Heart left ventricle (tissue), 16 donors: ENCODE results near the gene ACOT13. TPM values are rescaled to one million over a fixed set of nuclear protein-coding genes. Genes with fewer than 3 reads are reported as not detected.

Experiments used
- ATAC-seq, 4 donors: fragments of 200-7000 bp; cut with Tn5 transposase; one replicate each; pipeline ENCODE4 v1.9.1; 2020 to 2022; ENCODE audit warnings: moderate library complexity in 4 of 4, mild to moderate bottlenecking in 3 of 4, moderate number of reproducible peaks in 1 of 4
- DNase-seq, 5 donors: peaks; one replicate each; pipeline ENCODE4 v3.0.0-alpha.2; 2020
- H3K27ac ChIP-seq, 12 donors: fragments of 200-600 bp; sonication (generic) in 4 of 12; one replicate each; pipeline versions ENCODE4 v1.5.0 to v1.8.0; 2016 to 2022; ENCODE audit warnings: mild to moderate bottlenecking in 2 of 12
- H3K27me3 ChIP-seq, 9 donors: fragments of 200-600 bp; sonication (generic) in 2 of 9; one replicate each; pipeline versions ENCODE4 v1.5.1 to v1.8.0; 2016 to 2022; ENCODE audit warnings: mild to moderate bottlenecking in 3 of 9
- H3K36me3 ChIP-seq, 9 donors: fragments of 200-600 bp; sonication (generic) in 2 of 9; one replicate each; pipeline versions ENCODE4 v1.5.0 to v1.8.0; 2018 to 2022; ENCODE audit warnings: mild to moderate bottlenecking in 2 of 9
- H3K4me1 ChIP-seq, 12 donors: fragments of 200-600 bp; sonication (generic) in 4 of 12; one replicate each; pipeline versions ENCODE4 v1.5.0 to v1.8.0; 2016 to 2022; ENCODE audit warnings: mild to moderate bottlenecking in 3 of 12
- H3K4me3 ChIP-seq, 12 donors: fragments of 200-600 bp; sonication (generic) in 4 of 12; one replicate each; pipeline versions ENCODE4 v1.5.0 to v1.8.0; 2017 to 2022; ENCODE audit warnings: mild to moderate bottlenecking in 9 of 12, moderate library complexity in 4 of 12
- H3K9me3 ChIP-seq, 12 donors: fragments of 200-600 bp; sonication (generic) in 4 of 12; one replicate each; pipeline versions ENCODE4 v1.5.0 to v1.8.0; 2016 to 2022; ENCODE audit warnings: mild to moderate bottlenecking in 1 of 12
- POLR2A ChIP-seq, 2 donors: fragments of 450-650 bp; IDR thresholded peaks; one replicate each; pipeline ENCODE4 v1.6.1; 2017; ENCODE audit warnings: antibody characterized with exemption in 2 of 2, mild to moderate bottlenecking in 2 of 2, moderate library complexity in 2 of 2
- WGBS, 4 donors: extraction: QIAGEN DNeasy Blood & Tissue Kit in 2 of 4; methylation state at CpG; one replicate each; pipeline versions ENCODE4 v1.1.5 to v1.1.7; 2013 to 2018; 5-methylcytosine and 5-hydroxymethylcytosine counted together
- intact Hi-C, 10 donors: fragments of 100-400 bp; cut with DNase I; formaldehyde crosslinking; loops; one replicate each; pipeline versions ENCODE4 v1.11.1 to v1.14.2; 2022
- polyA plus RNA-seq, 2 donors: library from polyadenylated mRNA; stranded (reverse); fragments of 200-250 nt; gene quantifications; one replicate each; pipeline ENCODE4 v1.2.3, GENCODE V29; 2013
- total RNA-seq, 9 donors: library from RNA; depleted of rRNA in 2 of 9; stranded (reverse); fragments of >200 nt in 2 of 9; fragmentation: NEBNext Ultra II Directional in 3 of 9; extraction: Animal tissue kit (Norgen Biotek cat#: 25700) in 3 of 9; gene quantifications; one replicate each; pipeline versions ENCODE4 v1.1.0 to v1.2.4, GENCODE V29; 2016 to 2023
- TF ChIP-seq, protein P1 (sequence below), 12 donors: fragments of 200-600 bp; sonication (generic) in 4 of 12; IDR thresholded peaks; one replicate each; pipeline versions ENCODE4 v1.5.0 to v1.8.0; 2018 to 2022; ENCODE audit warnings: antibody characterized with exemption in 12 of 12, mild to moderate bottlenecking in 5 of 12
- donor health status: ischemic (EF 13 %, LVEDD 7.1; RV severe dilation, severe dysfunction).
- donor health status: healthy with polysubstance abuse.
- donor health status: DM: no; HTN: yes; CAD: no.
- donor health status: DM: no; HTN: no; CAD: no.
- donor health status: ischemic (EF 25% LVEDD 6.9; RV normal size, moderate dysfunction).
- donor health status: ischemic (EF 25% LVEDD 5.7; RV mildly dilated, moderate dysfunction).
- donor health status: healthy.
- donor health status: DM: yes; HTN: yes; CAD: no.
- donor health status: ischemic (EF 35%, LVEDD 5.7; RV mildly dilated, moderate dysfunction).
- donor health status: nonischemic (EF 11% LVEDD 7.7; RV severe dilation, severe dysfunction).
- donor health status: DM: yes; HTN: yes; CAD: no.
- donor health status: PGD.
- donor health status: ischemic (EF 29% LVEDD 5.4; RV normal size, mild dysfunction).
- donor health status: nonischemic (EF 23%, LVEDD 6.1; RV moderate dilation, normal function).

Gene ACOT13
- total and polyA plus RNA-seq, 11 donors, result 21.6 to 160 (median 55.3) TPM

DNA sequence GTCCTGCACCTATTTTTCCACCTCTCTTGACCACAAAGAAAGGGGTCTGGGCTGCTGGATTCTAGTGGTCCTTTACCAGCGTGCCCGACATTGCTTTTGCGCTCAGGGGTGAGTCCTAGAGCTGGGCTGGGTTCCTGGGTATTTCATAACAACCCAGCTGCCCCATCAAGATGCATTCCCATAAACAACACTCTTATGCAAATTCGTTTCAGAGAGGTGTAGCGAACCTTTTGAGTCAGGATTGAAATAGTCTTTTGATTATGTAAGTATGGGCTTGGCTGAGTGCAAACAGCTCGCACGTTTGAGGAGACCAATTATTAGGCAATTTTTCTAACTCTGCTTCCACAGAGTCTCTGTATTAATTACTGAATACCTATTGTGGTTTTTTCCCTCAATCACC is 13.7 kb downstream of the ACOT13 start:
- H3K27ac ChIP-seq, result no peak overlapping the region
- no peaks in the 10 kb centered on the region for H3K27me3 ChIP-seq
- H3K9me3 ChIP-seq, result no peaks in the 10 kb centered on the region
- H3K36me3 ChIP-seq, result peaks cover 0 to 5% (median 0%) of the 10 kb centered on the region in 9 donors
- WGBS, 4 donors, result 89 to 95% (median 91%) methylated on average over 7 of the region's 7 CpGs
- DNase-seq, result no peak
- H3K4me3 ChIP-seq, result no peak overlapping the region
- ATAC-seq, result no peak
- H3K4me1 ChIP-seq, result peaks cover 0 to 7% (median 0%) of the 10 kb centered on the region in 12 donors
- no peak for TF ChIP-seq POLR2A (IDR thresholded peaks at IDR 0.05)
- TF ChIP-seq, protein P1, sequence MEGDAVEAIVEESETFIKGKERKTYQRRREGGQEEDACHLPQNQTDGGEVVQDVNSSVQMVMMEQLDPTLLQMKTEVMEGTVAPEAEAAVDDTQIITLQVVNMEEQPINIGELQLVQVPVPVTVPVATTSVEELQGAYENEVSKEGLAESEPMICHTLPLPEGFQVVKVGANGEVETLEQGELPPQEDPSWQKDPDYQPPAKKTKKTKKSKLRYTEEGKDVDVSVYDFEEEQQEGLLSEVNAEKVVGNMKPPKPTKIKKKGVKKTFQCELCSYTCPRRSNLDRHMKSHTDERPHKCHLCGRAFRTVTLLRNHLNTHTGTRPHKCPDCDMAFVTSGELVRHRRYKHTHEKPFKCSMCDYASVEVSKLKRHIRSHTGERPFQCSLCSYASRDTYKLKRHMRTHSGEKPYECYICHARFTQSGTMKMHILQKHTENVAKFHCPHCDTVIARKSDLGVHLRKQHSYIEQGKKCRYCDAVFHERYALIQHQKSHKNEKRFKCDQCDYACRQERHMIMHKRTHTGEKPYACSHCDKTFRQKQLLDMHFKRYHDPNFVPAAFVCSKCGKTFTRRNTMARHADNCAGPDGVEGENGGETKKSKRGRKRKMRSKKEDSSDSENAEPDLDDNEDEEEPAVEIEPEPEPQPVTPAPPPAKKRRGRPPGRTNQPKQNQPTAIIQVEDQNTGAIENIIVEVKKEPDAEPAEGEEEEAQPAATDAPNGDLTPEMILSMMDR (IDR thresholded peaks at IDR 0.05), result no peak
- intact Hi-C loops, result no loop called here

DNA sequence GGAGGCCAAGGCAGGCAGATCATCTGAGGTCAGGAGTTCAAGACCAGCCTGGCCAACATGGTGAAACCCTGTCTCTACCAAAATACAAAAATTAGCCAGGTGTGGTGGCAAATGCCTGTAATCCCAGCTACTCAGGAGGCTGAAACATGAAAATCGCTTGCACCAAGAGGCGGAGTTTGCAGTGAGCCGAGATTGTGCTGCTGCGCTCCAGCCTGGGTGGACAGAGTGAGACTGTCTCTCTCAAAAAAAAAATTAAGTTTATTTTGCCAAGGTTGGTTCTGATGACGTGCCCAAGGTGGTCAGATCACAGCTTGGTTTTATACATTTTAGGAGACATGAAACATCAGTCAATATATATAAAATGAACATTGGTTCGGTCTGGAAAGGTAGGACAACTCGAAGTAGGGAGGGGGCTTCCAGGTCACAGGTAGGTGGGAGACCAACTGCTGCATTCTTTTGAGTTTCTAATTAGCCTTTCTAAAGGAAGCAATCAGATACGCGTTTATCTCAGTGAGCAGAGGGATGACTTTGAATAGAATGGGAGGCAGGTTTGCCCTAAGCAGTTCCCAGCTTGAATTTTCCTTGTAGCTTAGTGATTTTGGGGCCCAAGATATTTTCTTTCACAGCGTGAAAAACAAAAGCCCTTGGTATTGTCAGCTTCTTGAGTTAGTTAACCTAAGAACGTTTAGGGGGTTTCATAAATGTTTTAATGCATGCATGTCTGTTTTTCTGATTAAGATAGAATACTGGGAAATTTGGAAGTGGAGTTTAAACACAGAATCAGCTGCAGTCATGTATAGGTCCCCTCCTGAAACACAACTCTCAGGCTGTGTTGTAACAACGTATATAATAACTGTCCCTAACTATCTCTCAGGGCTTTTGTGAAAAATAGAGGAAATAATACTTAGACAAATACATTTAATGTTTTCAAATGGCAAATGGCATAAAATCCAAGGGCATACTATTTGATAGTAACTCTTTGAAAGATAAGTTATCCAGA is 16.7 kb downstream of the ACOT13 start:
- H3K27me3 ChIP-seq, result no peaks in the 10 kb centered on the region
- no peak for DNase-seq
- H3K4me3 ChIP-seq, result no peak overlapping the region
- peaks cover 0 to 14% (median 2%) of the 10 kb centered on the region in 9 donors for H3K36me3 ChIP-seq
- H3K9me3 ChIP-seq, result no peaks in the 10 kb centered on the region
- intact Hi-C loops, result no loop called here
- no peak for ATAC-seq
- H3K27ac ChIP-seq, result no peak overlapping the region
- H3K4me1 ChIP-seq, result peaks cover 0 to 7% (median 0%) of the 10 kb centered on the region in 12 donors
- 66 to 77% (median 72%) methylated on average over 12 of the region's 12 CpGs for WGBS, 4 donors
- no peak for TF ChIP-seq POLR2A (IDR thresholded peaks at IDR 0.05)
- TF ChIP-seq, protein P1 (IDR thresholded peaks at IDR 0.05), result no peak

DNA sequence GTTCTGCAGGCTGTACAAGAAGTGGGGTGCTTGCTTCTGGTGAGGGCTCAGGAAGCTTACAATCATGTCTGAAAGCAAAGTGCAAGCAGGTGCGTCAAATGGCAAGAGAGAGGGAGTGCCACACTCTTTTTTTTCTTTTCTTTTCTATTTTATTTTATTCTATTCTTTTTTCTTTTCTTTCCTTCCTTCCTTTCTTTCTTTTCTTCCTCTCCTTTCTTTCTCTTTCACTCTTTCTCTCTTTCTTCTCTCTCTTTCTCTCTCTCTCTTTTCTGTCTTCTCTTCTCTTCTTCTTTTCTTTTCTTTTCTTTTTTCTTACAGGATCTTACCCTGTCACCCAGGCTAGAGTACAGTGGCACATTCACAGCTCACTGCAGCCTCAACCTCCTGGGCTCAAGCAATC is 19.5 kb downstream of the ACOT13 start:
- no peak overlapping the region for H3K27ac ChIP-seq
- no peak for ATAC-seq
- intact Hi-C loops, result no loop called here

DNA sequence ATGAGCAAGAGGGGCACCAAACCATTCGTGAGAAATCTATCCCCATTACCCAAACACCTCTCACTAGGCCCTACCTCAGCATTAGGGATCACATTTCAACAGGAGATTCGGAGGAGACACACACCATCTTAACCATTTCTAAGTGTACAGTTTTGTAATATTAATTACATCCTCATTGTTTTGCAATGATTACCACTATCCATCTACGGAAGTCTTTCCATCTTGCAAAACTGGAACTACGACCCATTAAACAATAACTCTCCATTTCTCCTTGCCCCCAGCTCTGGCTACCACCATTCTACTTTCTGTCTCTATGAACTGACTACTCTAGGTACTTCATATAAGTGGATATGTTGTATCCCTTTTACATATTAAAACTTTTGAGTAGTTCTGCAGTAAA is 20.1 kb downstream of the ACOT13 start:
- no peak for DNase-seq
- Histone ChIP-seq H3K9me3 (no peaks in the 10 kb centered on the region), H3K27ac (no peak overlapping the region), H3K4me1 (peaks cover 0 to 22% (median 6%) of the 10 kb centered on the region in 12 donors), H3K27me3 (no peaks in the 10 kb centered on the region), H3K36me3 (peaks cover 0 to 14% (median 3%) of the 10 kb centered on the region in 9 donors), H3K4me3 (no peak overlapping the region)
- intact Hi-C loops, result no loop called here
- WGBS, 4 donors, result 92 to 96% (median 94%) methylated on average over 4 of the region's 4 CpGs
- no peak for ATAC-seq
- TF ChIP-seq, protein P1 (IDR thresholded peaks at IDR 0.05), result no peak
- no peak for TF ChIP-seq POLR2A (IDR thresholded peaks at IDR 0.05)

More for the DNA sequence above, 19.5 kb downstream of the ACOT13 start:
- peaks cover 0 to 18% (median 4%) of the 10 kb centered on the region in 12 donors for H3K4me1 ChIP-seq
- no peaks in the 10 kb centered on the region for H3K27me3 ChIP-seq
- H3K4me3 ChIP-seq, result no peak overlapping the region
- no peaks in the 10 kb centered on the region for H3K9me3 ChIP-seq
- WGBS, 4 donors, result 91 to 100% (median 92%) methylated on average over 1 of the region's 1 CpG
- no peak for DNase-seq
- peaks cover 0 to 14% (median 3%) of the 10 kb centered on the region in 9 donors for H3K36me3 ChIP-seq
- TF ChIP-seq POLR2A (IDR thresholded peaks at IDR 0.05), result no peak
- TF ChIP-seq, protein P1 (IDR thresholded peaks at IDR 0.05), result no peak
